Thyroid gland (tissue), 4 donors: ENCODE measurements around the gene TOX3.

Experiments used
- CTCF ChIP-seq, 6 experiments: fragments of 200-600 bp in 3 of 6; fragments of 450-650 bp in 3 of 6; sonication (generic) in 3 of 6; IDR thresholded peaks; one replicate each; pipeline ENCODE4 v1.5.1; 2016 to 2019; ENCODE audit warnings: antibody characterized with exemption in 6 of 6, mild to moderate bottlenecking in 2 of 6, inconsistent platforms in 1 of 6, moderate library complexity in 1 of 6
- POLR2A ChIP-seq, 2 donors: fragments of 450-650 bp; IDR thresholded peaks; one replicate each; pipeline ENCODE4 v1.6.1; 2017; ENCODE audit warnings: antibody characterized with exemption in 2 of 2, mild to moderate bottlenecking in 2 of 2, moderate library complexity in 1 of 2

- no peak for TF ChIP-seq CTCF (IDR thresholded peaks at IDR 0.05)
- TF ChIP-seq POLR2A (IDR thresholded peaks at IDR 0.05), result no peak
Measured at GRCh38 chr16:52439171-52439701, 107.7 kb downstream of the TOX3 start.
